H1 (cell line): Measurements from ENCODE around the gene PBX1. TPM values are rescaled to one million over a fixed set of nuclear protein-coding genes. Genes with fewer than 3 reads are reported as not detected.

Experiments used
- CEBPB ChIP-seq: IDR thresholded peaks from 2 replicates; pipeline ENCODE4 v1.6.1; 2012; ENCODE audit warnings: low read depth, low read length
- NRF1 ChIP-seq: IDR thresholded peaks from 2 replicates; pipeline ENCODE4 v1.6.1; 2011; ENCODE audit warnings: mild to moderate bottlenecking, low read depth, low read length, improper control_type of control experiment
- PHF8 ChIP-seq: fragments of 200-600 bp; sonication (generic); conservative IDR thresholded peaks from 2 replicates; pipeline ENCODE4 v1.7.1; 2012; ENCODE audit warnings: low read depth, mild to moderate bottlenecking, inconsistent platforms, low read length, moderate library complexity
- POLR2A ChIP-seq, 2 experiments: IDR thresholded peaks; 1 replicate in 1 of 2; 2 replicates in 1 of 2; pipeline ENCODE4 v1.6.1; 2011; ENCODE audit warnings: low read depth in 2 of 2, low read length in 2 of 2, mild to moderate bottlenecking in 2 of 2; ENCODE audit errors: control extremely low read depth in 1 of 2
- POU5F1 ChIP-seq: IDR thresholded peaks from 2 replicates; pipeline ENCODE4 v1.6.1; 2011; ENCODE audit warnings: low read depth, mild to moderate bottlenecking, low read length, moderate library complexity
- RAD21 ChIP-seq, 2 experiments: IDR thresholded peaks in 1 of 2; conservative IDR thresholded peaks in 1 of 2; 2 replicates each; pipeline ENCODE4 v1.6.1; 2011; ENCODE audit warnings: low read depth in 2 of 2, low read length in 2 of 2, improper control_type of control experiment in 1 of 2, inconsistent platforms in 1 of 2, mild to moderate bottlenecking in 1 of 2, moderate library complexity in 1 of 2
- RBBP5 ChIP-seq: IDR thresholded peaks from 2 replicates; pipeline ENCODE4 v1.7.1; 2012; ENCODE audit warnings: low read depth, mild to moderate bottlenecking, inconsistent platforms, low read length, moderate library complexity, borderline replicate concordance
- SRF ChIP-seq: IDR thresholded peaks from 2 replicates; pipeline ENCODE4 v1.6.1; 2011; ENCODE audit warnings: mild to moderate bottlenecking, low read depth, low read length, moderate library complexity
- TCF12 ChIP-seq: IDR thresholded peaks from 2 replicates; pipeline ENCODE4 v1.6.1; 2011; ENCODE audit warnings: low read depth, mild to moderate bottlenecking, low read length
- TEAD4 ChIP-seq: IDR thresholded peaks from 2 replicates; pipeline ENCODE4 v1.6.1; 2012; ENCODE audit warnings: low read depth, low read length, inconsistent platforms, mixed read lengths
- polyA plus RNA-seq, 7 experiments: library from polyadenylated mRNA; depleted of rRNA in 3 of 7; stranded (reverse) in 5 of 7; unstranded in 2 of 7; fragments of >200 nt in 5 of 7; fragments of 200-250 nt in 2 of 7; gene quantifications; 1 replicate in 5 of 7; 2 replicates in 1 of 7; 4 replicates in 1 of 7; pipeline versions ENCODE4 v1.2.1 to v1.2.3, GENCODE V29; 2011 to 2013; ENCODE audit warnings: missing spikeins in 2 of 7, mixed read lengths in 2 of 7
- total RNA-seq: library from RNA; stranded (reverse); fragmentation: NEBNext Ultra II Directional; extraction: Animal tissue kit (Norgen Biotek cat#: 25700); gene quantifications from 2 replicates; pipeline ENCODE4 v1.2.1, GENCODE V29; 2021
- TF ChIP-seq, protein P1 (sequence below): fragments of 300-600 bp; sonication (generic); IDR thresholded peaks from 2 replicates; pipeline ENCODE4 v1.7.1; 2012; ENCODE audit warnings: low read length, moderate library complexity, mild to moderate bottlenecking, inconsistent platforms; ENCODE audit not compliant: insufficient replicate concordance

PBX1 gene
- total and polyA plus RNA-seq, 2 of the 8 experiments (the other 6 are each of a cell fraction or from before 2014, with no cell fraction given), result 87.4 to 124 TPM

DNA sequence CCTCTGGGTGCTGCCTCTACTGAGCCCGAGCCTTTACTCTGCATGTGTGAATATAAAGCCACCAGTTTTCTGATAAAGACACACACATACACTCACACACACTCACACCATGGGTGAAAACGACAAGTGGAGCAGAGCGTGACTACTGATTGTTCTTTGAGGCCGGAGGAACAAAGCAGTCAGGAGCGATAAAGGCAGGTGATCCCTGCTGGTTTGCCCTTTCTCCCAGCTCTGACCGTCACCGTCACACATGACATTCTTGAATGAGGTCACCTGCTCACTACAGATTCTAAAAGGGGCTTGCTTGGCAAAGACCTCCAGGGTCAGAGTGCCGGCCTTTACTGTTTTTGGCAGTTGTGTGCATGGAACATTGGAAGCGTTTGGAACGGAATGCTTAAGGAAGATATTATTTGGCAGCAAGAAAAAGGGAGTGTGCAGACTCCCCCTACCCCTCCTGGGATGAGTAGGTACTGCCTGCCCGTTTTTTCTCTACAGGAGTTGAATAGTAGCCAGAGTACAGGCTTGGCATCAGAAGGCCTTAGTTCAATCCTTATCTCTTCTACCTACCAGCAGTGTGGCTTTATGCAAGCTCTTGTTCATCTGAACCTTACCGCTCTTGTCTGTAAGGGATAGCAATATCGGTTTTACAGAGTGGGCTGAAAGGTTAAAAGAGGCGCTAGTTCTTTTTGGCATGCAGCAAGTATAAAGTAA is 79.7 kb downstream of the PBX1 start (continued):
- TF ChIP-seq, protein P1, sequence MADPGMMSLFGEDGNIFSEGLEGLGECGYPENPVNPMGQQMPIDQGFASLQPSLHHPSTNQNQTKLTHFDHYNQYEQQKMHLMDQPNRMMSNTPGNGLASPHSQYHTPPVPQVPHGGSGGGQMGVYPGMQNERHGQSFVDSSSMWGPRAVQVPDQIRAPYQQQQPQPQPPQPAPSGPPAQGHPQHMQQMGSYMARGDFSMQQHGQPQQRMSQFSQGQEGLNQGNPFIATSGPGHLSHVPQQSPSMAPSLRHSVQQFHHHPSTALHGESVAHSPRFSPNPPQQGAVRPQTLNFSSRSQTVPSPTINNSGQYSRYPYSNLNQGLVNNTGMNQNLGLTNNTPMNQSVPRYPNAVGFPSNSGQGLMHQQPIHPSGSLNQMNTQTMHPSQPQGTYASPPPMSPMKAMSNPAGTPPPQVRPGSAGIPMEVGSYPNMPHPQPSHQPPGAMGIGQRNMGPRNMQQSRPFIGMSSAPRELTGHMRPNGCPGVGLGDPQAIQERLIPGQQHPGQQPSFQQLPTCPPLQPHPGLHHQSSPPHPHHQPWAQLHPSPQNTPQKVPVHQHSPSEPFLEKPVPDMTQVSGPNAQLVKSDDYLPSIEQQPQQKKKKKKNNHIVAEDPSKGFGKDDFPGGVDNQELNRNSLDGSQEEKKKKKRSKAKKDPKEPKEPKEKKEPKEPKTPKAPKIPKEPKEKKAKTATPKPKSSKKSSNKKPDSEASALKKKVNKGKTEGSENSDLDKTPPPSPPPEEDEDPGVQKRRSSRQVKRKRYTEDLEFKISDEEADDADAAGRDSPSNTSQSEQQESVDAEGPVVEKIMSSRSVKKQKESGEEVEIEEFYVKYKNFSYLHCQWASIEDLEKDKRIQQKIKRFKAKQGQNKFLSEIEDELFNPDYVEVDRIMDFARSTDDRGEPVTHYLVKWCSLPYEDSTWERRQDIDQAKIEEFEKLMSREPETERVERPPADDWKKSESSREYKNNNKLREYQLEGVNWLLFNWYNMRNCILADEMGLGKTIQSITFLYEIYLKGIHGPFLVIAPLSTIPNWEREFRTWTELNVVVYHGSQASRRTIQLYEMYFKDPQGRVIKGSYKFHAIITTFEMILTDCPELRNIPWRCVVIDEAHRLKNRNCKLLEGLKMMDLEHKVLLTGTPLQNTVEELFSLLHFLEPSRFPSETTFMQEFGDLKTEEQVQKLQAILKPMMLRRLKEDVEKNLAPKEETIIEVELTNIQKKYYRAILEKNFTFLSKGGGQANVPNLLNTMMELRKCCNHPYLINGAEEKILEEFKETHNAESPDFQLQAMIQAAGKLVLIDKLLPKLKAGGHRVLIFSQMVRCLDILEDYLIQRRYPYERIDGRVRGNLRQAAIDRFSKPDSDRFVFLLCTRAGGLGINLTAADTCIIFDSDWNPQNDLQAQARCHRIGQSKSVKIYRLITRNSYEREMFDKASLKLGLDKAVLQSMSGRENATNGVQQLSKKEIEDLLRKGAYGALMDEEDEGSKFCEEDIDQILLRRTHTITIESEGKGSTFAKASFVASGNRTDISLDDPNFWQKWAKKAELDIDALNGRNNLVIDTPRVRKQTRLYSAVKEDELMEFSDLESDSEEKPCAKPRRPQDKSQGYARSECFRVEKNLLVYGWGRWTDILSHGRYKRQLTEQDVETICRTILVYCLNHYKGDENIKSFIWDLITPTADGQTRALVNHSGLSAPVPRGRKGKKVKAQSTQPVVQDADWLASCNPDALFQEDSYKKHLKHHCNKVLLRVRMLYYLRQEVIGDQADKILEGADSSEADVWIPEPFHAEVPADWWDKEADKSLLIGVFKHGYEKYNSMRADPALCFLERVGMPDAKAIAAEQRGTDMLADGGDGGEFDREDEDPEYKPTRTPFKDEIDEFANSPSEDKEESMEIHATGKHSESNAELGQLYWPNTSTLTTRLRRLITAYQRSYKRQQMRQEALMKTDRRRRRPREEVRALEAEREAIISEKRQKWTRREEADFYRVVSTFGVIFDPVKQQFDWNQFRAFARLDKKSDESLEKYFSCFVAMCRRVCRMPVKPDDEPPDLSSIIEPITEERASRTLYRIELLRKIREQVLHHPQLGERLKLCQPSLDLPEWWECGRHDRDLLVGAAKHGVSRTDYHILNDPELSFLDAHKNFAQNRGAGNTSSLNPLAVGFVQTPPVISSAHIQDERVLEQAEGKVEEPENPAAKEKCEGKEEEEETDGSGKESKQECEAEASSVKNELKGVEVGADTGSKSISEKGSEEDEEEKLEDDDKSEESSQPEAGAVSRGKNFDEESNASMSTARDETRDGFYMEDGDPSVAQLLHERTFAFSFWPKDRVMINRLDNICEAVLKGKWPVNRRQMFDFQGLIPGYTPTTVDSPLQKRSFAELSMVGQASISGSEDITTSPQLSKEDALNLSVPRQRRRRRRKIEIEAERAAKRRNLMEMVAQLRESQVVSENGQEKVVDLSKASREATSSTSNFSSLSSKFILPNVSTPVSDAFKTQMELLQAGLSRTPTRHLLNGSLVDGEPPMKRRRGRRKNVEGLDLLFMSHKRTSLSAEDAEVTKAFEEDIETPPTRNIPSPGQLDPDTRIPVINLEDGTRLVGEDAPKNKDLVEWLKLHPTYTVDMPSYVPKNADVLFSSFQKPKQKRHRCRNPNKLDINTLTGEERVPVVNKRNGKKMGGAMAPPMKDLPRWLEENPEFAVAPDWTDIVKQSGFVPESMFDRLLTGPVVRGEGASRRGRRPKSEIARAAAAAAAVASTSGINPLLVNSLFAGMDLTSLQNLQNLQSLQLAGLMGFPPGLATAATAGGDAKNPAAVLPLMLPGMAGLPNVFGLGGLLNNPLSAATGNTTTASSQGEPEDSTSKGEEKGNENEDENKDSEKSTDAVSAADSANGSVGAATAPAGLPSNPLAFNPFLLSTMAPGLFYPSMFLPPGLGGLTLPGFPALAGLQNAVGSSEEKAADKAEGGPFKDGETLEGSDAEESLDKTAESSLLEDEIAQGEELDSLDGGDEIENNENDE, result no peak
- no peak for TF ChIP-seq PHF8
- no peak for TF ChIP-seq TCF12
- TF ChIP-seq CEBPB, result no peak
- no peak for TF ChIP-seq POU5F1
- TF ChIP-seq TEAD4, result no peak
- no peak for TF ChIP-seq RAD21 (IDR thresholded peaks at IDR 0.05 in 1 of 2, conservative IDR thresholded peaks at IDR 0.05 in 1 of 2; ENCODE audit: low read depth in 2 of 2, low read length in 2 of 2)
- no peak for TF ChIP-seq SRF
- TF ChIP-seq NRF1, result no peak
- no peak; a peak in 1 of 3 replicates for TF ChIP-seq POLR2A (IDR thresholded peaks at IDR 0.05; ENCODE audit: control extremely low read depth in 1 of 2, low read depth in 2 of 2, low read length in 2 of 2)
- TF ChIP-seq RBBP5, result no peak
